NT2/D1 (cell line): ENCODE results near the gene RPS6KA5.

Experiments
- YY1 ChIP-seq: IDR thresholded peaks from 2 replicates; pipeline ENCODE4 v1.6.1; 2011; ENCODE audit not compliant: insufficient read length, insufficient read depth
- ZNF274 ChIP-seq: IDR thresholded peaks from 2 replicates; pipeline ENCODE4 v1.6.1; 2011; ENCODE audit warnings: mild to moderate bottlenecking, low read depth, low read length

DNA sequence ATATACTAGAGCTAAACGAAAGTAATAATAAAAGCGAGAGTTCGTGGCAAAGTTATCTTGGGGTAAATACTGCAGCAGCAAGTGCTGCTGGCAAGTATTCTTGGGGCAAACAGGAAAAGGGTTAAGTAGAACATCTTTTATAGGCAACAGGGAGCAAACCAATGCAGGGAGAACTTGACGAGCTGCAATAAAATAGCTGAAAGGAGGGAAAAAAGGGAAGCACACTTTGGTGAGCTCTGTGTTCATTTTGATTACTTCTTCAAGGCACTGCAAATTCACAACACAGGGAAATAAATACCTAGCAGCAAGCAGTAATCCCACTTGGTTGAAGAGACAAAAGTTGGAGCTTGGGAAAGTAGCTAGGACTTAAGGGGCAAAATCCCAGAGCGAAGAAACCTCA lies 201.9 kb downstream of the RPS6KA5 start:
- TF ChIP-seq ZNF274 (no peak), YY1 (no peak)
